Measurements from ENCODE around the gene GOT2.
"Not testable (repeated sequence)": the region's sequence is repeated elsewhere in the genome, so short reads cannot be mapped to it uniquely, and the experiment has no call there.

Gene GOT2

DNA sequence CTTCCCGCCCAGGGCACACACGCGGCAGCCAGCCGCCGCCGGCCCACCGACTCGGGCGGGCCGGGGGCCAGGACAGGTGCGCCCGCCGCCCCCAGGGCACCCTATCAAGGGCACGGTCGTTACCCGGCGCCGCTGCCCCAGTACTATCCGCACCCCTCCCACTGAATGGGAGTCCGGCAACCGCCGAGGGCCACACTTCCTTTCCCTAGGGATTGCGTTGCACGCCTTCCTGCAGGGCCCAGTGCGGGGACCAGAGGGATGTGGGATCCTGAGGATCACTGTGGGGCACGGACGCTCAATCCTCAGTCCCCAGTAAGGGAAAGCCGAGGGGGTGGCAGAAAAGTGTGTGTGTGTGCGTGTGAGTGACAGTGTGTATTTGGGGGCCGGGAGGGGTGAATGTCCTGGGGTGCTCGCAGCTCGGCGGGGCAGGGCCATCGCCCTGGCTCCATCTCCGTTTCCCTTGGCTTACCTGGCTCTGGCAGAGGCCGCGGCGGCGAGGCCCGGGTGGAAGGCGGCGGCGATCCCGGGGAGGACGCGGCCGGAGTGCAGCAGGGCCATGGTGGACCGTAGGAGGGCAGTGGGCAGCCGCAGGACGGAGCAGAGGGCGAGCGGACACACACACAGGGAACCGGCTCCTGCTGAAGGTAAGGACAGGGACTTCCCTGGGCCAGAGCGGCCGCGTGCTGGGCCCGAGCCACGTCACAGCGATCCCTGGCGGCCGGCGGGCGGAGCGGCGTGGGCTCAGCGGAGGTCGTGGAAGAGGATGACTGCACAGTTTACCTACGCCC, at the start of gene GOT2:
Gene GOT2 (minus strand): TSS at position 646 of the 788 bp plus-strand sequence. CDS start 88 bp downstream, at position 558.
- DNase-seq (ENCODE audit: low read depth in 2 of 2): peak; percentile 62 to 63

DNA sequence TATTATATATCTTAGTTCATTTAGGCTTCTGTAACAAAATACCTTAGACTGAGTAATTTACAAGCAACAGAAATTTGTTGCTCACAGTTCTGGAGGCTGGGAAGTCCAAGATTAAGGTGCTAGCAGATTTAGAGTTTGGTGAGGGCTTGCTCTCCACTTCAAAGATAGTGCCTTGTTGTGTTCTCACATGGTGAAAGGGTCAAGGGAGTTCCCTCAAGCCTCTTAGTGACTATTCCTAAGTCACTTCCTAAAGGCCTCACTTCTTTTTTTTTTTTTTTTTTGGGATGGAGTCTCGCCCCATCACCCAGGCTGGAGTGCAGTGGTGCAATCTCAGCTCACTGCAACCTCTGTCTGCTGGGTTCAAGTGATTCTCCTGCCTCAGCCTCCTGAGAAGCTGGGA, 45.2 kb upstream of the GOT2 start:
- DNase-seq (ENCODE audit: low read depth in 2 of 2): not testable (repeated sequence)

DNA sequence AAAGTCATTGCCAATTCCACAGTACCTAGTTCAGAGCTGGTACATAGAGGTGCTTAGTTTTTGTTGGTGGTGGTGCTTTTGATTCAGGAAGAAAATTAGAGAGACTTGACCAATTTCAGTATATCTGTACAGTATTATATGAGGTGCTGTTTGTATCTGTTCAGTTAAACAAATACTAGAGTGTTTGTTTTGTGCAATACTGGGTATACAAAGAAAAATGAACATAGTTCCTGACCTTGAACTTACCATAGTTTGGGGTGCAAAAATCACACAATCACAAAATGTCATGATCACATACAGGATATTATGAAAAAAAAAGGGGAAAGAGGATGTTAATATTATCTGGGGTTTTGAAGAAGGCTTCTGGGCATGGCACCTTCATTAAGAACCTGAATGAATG, 39.8 kb upstream of the GOT2 start:
- no peak for DNase-seq (ENCODE audit: low read depth in 2 of 2)

DNA sequence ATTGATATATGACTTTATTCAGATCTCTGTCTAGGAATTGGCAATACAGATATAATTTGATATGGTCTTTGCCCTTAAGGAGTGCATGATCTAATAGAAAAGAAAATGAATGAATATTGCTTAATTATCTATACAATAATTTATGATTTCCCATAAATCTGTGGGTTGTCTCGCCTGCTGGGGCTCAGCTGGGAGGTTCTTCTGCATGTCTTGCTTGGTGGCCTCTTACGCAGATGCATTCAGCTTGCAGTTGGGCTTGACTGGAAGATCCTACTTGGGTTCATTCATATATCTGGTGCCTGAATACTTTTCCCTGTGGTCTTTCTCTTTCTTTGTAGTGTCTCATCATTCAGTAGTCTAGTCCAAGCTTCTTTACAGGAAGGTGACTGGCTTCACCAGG, 34.0 kb upstream of the GOT2 start:
- no peak for DNase-seq (ENCODE audit: low read depth in 2 of 2)

DNA sequence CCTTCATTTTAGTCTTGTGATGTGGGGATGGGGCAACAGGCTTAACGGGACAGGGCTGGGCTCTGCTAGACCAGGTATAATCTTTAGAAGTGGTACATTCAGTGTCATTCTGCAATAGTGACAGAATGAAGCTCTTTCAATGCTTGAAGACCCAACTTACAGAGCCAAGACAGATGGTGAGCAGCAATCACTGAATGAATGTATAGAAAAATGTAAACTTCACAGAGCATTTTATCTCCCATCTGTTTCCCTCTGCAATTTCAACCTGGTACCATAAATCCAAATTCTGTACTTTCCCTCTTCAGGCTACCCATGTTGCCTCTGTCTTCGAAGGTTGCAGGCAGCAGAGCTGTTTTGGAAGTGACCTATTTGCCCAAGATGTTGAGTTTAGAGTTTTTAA, 33.5 kb upstream of the GOT2 start:
- DNase-seq (ENCODE audit: low read depth in 2 of 2): no peak

DNA sequence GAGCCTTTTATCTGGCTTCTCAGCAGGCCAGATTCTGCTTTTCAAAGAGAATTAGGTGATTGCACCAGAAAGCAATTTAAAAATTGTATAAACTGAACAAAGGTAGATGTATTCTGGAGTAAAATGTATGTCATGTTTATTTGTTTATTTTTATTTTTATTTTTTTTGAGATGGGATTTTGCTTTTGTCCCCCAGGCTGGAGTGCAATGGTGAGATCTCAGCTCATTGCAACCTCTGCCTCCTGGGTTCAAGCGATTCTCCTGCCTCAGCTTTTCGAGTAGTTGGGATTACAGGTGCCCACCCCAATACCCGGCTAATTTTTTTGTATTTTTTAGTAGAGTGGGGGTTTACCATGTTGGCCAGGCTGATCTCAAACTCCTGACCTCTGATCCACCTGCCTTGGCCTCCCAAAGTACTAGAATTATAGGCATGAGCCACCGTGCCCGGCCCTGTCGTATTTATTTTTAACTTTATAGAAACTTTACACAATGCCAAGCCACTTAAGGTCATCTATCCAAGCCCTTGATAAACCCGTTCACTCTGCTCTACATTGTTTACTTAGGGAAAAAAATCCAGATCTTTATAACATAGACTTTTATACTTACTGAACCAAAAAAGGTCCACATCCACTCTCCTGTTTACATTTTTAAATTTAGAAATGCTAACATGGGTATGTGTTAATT, 22.7 kb upstream of the GOT2 start:
- DNase-seq (ENCODE audit: low read depth in 2 of 2): no peak

DNA sequence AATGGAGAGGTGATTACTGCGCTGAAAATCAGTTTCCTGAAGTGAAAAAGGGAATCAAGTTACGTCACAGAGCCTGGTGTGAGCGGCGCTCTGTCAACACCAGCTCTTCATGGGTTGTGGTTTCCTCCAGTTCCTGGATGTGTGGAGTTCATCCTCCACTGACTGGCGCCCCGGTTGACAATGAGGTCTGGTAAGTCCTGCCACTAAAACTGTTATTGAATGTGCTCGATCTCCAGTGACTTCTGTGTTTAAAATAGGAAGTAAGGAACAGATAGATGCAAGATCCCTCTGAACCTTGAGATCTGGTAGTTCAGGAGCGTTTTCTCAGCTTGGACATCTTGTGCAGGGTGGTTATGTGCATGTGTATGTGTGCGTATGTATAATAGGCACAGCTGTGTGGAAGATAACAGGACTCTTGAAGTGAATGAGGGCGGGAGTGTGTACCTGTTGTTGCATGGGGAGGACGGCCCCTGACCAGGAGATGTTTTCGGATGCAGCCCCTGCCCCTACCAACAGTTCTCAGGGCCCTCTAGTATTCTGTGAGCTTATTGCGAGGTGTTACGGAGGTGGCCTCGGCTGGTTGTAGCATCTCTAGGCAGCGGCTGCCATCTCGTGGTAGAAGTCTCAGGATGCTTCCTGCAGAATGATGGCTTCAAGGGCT, 22.0 kb upstream of the GOT2 start:
- DNase-seq (ENCODE audit: low read depth in 2 of 2): peak; percentile 54

DNA sequence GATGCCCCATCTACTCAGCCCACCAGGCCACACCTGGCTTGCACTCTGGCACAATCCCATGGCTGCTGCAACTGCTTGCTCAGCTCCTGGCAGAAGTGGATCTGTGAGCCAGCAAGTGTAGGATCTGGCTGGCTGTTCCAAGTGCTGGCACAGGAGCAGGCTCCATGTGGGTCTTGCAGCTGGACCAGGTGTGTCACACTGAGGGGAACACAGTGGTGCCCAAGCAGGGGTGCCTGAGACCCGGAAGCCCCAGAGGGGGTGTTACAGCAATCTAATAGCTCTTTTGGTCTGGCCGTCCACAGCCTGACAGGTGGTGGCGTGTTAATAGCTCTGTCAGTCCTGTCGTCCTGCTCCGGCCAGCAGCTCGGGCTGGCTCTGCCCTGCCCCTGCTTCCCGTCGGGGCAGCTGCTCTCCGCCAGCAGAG, 19.6 kb upstream of the GOT2 start:
- DNase-seq (ENCODE audit: low read depth in 2 of 2): no peak

DNA sequence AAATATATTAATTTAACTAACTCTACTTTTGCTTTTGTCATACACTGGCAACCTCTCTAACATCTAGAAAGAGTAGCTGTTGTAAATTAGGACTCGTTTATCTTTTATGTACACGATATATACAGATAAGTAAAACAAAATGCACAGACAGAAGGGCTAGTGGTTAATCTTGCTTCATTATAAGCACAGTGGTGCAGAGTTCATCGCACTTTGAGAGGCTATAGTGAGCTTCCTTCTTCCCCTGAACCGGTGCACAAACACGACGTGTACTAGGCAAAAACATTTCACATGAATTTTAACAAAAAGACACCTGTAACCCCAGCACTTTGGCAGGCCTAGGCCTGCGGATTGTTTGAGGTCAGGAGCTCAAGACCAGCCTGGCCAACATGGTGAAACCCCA, 10.4 kb upstream of the GOT2 start:
- no peak for DNase-seq (ENCODE audit: low read depth in 2 of 2)

DNA sequence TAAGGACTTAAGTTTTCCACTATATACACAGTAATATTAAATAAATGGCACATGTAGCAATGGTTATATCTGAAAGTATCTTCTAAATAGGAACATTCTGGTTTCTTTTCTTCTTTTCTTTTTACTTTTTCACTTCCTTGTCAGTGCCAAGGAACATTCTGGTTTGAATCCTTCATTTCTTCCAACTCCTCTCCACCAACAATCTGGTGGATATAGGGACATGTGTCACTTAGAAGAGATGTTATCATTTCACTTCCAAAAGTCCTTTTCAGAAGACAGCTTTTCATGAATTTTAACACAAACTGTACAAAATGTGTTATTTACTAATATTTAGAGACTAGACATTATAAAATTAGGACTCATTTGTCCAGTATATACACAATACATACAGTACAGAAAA, 7.9 kb upstream of the GOT2 start:
- no peak for DNase-seq (ENCODE audit: low read depth in 2 of 2)

DNA sequence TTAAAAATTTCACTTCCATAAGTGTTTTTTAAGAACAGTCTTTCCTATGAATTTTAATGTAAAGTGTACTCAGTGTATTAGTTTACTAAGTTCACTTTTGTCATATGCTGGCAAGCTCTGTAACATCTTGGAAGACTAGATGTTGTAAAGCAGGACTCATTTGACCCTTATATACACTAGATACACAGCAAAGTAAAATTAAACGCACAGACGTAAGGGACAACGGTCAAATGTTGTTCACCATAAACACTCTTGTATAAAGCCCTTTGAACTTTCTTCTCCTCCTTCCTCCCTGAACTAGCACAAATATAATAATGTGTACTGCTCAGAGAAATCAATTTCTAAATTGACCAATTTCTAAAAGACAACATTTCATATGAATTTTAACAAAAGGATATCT, 7.0 kb upstream of the GOT2 start:
- no peak for DNase-seq (ENCODE audit: low read depth in 2 of 2)

DNA sequence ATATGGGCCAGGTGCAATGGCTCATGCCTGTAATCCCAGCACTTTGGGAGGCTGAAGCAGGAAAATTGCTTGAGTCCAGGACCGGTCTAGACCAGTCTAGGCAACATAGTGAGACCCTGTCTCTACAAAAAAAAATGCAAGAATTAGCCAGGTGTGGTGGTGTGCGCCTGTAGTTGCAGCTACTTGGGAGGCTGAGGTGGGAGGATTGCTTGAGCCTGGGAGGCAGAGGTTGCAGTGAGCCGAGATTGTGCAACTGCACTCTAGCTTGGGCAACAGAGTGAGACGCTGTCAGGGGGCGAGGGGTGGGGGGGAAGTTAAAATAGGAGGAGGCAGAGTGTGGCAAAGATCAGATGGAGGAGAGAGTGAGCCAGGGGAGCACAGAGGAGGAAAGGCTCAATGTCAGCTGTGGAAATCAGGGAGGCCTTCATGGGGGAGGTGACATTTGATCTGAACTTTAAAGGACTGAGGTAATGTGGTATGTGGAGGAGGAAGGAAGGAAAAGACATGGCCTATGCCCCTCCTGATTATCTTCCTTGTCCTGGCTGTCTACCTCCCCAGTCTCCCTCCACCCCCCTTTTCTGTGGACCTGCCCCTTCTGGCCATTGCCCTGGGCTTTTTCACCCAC, 4.7 kb upstream of the GOT2 start:
- DNase-seq (ENCODE audit: low read depth in 2 of 2): no peak

DNA sequence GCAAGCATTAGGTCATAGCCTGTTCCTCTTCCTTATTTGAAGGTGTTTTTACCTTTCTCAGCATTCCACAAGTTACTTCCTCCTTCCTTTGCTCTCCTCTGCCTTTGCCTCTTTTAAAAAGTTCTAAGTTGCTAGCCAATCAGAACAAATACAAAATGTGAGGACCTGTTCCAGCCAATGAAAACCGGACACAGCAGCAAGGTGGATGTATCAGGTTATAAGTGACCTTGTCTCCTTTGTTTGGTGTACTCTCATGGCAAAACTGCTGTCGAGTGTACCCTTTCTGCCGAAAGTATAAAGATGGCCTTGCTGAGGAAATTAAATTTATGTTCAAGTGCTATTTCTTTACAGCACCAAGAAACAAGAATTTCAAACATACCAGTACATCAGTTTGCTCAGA, 2.2 kb upstream of the GOT2 start:
- not testable (repeated sequence) for DNase-seq (ENCODE audit: low read depth in 2 of 2)

DNA sequence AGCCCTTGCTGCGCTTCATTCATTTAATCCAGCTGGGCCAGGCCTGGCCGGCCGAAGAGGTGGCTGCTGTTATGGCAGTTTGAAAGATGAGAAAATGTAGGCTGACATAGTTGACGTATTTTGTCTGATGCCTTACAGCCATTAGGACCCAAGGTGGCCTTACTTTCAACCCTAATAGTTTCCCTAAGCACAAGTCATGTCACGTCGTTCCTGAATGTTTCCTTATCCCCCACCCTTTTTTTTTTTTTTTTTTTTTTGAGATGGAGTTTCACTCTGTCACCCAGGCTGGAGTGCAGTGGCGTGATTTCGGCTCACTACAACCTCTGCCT, 307 bp upstream of the GOT2 start:
- no peak for DNase-seq (ENCODE audit: low read depth in 2 of 2)

DNA sequence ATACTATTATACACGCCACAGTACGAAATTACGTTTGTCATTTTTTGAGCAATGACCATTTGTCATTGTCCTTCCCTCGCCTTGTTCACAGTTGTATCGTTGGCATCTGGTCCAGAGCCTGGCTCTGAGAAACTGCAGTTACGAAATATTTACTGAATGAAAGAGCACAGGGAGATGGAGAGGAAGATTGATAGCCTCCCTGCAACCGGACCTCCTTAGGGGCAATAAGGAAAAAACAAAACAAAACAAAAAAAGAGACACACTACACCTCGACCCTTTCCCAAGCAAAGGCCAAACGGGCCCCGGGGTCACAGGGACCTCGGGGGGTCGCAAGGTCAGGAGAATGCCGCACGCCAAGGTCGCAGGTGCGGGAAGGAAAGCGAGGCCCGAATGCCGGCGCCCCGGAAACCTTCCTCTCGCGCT, 857 bp downstream of the GOT2 start:
- DNase-seq (ENCODE audit: low read depth in 2 of 2): no peak

DNA sequence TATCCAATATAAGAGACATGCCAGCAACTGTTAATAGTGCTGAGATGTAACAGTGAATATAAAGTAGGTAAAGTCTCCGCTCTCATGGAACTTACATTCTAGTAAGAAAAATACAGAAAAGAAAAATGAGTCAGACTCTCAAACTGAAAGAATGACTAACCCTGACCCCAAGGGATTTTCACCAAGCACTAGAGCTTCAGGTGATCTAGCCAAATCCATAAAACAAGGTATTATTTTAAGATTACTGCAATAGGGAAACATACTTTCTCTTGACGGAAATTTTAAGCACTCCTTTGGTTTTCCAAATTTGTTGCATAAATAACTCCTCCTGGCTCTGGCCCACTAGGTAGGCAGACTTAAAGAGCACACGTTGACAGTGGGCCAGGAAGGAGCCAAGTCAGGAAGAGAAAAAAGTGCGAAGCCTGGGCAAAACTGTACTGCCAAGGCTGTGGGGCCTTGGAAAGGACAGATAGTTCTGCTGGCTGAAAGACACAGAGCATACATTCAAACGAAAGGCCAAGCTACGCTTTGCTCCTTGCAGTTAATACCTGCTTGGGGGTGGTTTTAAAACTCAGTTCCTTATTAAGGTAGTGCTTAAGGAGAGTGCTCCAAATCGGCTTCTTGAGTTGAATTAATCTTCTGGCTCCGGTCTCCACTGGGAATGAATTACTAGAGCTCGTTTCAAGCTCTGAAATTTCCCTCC, 1.4 kb downstream of the GOT2 start:
- DNase-seq (ENCODE audit: low read depth in 2 of 2): no peak

DNA sequence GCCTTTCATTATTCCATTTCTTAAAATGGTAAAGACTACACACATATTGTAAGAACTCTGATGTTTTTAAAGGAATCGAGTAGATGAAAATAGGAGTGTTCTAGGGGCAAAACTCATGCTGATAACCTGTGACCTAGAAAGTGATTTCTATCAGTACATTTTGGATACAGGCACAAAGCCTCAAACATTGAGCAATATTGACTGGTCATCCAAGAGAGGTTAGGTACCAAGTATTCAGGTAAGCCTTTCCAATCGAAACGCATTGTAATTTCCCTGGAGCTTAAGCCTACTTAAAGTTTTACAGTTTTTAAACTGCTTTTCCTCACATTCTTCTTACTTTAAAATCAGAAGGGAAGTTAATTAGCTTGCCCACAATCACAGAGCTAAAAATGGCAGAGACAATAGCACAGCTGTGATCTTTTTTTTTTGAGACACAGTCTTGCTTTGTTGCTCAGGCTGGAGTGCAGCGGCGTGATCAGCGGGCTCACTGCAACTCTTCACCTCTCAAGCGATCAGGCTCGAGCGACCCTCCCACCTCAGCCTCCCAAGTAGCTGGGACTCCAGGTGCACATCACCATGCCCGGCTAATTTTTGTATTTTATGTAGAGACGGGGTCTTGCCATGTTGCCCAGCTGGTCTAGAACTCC, 3.3 kb downstream of the GOT2 start:
- no peak for DNase-seq (ENCODE audit: low read depth in 2 of 2)

DNA sequence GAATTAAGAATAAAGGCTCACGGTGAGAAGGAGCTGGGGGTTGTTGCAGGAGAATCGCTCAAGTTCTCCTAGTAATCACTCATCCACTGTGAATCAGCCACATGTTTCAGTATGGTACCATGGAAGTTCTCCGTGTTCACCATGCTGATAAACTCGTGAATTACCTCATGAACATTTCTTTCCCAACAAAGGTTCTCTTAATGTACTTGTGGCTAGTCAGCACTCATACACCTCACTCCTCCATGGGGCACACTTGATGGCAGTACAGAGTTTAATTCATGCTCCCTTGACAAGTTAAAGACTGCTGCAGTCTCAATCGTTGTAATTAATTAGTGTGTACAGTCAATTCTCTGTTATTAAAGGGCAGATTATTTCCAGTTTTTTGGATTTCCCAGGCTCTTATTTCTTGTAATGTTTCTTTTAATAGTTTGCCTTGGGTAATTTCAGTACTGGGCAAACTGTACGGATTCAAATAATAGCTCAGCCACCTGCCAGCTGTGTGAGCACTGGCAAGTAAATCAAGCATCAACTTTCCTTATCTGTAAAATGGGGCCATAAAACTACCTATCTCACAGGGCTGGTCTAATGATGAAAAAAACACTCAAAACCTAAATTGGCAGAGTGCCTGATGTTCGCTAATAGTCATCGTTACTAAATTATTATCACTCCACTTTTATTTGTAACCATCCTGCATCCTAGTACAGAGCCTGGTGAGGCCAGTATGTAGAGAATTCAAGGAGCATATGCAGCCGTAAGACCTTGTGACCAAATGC, 6.1 kb downstream of the GOT2 start:
- no peak for DNase-seq (ENCODE audit: low read depth in 2 of 2)

DNA sequence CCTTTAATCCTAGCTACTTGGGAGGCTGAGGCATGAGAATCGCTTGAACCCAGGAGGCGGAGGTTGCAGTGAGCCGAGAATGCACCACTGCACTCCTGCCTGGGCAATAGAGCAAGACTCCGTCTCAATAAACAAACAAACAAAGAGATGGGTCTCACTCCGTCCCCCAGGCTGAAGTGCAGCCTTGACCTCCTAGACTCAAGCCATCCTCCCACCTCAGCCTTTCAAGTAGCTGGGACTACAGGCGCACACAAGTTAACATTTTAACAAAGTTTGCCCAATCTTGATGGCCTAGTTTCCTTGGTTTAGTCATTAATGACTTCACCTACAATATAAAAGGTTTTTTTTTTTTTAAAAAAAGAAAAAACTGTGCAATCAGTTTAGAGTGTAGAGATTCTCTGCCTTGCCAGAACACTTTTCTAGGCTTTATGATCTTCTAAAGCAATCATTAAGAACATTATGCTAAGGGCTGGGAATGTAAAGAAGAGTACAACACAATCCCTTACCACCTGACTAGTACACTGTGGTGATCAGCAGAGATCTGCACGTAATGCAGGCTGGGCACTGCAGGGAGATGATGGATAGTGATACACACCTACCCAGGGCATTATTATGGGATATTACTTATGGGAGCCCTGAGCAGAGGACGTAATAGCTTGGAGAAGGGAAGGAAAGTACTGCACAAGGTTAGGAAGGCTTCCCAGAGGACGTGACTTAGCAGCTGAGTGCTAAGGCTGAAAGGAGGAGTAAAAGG, 6.9 kb downstream of the GOT2 start:
- no peak for DNase-seq (ENCODE audit: low read depth in 2 of 2)

DNA sequence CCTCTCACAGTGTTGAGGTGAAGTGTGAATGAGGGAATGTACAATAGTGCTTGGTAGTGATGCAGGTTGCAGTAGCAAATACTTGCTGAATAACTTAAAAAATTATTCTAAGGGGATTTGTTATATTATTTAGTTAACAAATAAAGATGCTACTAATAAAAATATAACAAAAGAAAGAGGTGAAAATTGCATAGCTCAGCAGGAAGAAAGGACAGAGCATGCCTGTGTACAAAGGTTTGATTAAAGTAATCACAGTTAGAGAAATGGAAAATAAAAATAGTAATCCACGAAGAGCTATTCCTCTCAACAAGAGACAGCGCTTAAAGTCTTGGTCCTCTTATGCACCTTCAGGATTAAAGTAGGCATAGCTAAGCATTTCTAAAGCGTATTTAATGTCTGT, 11.0 kb downstream of the GOT2 start:
- no peak for DNase-seq (ENCODE audit: low read depth in 2 of 2)
